Measurements from ENCODE around the gene PTPN1.

DNA sequence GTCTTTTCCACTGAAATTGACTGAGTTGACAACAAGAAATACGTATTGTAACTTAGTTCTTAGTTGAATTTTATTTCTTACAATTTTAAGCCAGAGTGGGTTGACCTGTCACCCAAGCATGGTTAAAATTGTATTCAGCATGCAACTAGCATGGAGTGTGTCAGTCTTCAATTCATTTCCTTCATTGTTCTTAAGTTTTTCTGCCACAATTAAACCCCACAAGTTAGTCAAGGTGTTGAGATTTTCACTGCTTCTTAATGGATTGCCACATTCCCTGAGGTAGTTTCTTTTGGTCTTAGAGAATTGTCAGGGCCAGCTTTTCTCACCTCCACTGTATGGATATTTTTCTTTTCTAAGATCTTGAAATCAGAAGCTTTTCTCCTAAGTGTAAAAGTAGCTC lies 2.1 kb downstream of the PTPN1 start:
- TF ChIP-seq POLR2A (IDR thresholded peaks at IDR 0.05) (no peak), EP300 (IDR thresholded peaks at IDR 0.05) (no peak)
- TF ChIP-seq, protein P1, sequence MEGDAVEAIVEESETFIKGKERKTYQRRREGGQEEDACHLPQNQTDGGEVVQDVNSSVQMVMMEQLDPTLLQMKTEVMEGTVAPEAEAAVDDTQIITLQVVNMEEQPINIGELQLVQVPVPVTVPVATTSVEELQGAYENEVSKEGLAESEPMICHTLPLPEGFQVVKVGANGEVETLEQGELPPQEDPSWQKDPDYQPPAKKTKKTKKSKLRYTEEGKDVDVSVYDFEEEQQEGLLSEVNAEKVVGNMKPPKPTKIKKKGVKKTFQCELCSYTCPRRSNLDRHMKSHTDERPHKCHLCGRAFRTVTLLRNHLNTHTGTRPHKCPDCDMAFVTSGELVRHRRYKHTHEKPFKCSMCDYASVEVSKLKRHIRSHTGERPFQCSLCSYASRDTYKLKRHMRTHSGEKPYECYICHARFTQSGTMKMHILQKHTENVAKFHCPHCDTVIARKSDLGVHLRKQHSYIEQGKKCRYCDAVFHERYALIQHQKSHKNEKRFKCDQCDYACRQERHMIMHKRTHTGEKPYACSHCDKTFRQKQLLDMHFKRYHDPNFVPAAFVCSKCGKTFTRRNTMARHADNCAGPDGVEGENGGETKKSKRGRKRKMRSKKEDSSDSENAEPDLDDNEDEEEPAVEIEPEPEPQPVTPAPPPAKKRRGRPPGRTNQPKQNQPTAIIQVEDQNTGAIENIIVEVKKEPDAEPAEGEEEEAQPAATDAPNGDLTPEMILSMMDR (IDR thresholded peaks at IDR 0.05): no peak
